Amygdala (tissue), 56 donors: ENCODE results near the gene PRDX3.

Experiments
- DNase-seq, 56 donors: peaks; one replicate each; lab custom pipeline; 2025; lab: John Stamatoyannopoulos, UW

The PRDX3 gene

DNA sequence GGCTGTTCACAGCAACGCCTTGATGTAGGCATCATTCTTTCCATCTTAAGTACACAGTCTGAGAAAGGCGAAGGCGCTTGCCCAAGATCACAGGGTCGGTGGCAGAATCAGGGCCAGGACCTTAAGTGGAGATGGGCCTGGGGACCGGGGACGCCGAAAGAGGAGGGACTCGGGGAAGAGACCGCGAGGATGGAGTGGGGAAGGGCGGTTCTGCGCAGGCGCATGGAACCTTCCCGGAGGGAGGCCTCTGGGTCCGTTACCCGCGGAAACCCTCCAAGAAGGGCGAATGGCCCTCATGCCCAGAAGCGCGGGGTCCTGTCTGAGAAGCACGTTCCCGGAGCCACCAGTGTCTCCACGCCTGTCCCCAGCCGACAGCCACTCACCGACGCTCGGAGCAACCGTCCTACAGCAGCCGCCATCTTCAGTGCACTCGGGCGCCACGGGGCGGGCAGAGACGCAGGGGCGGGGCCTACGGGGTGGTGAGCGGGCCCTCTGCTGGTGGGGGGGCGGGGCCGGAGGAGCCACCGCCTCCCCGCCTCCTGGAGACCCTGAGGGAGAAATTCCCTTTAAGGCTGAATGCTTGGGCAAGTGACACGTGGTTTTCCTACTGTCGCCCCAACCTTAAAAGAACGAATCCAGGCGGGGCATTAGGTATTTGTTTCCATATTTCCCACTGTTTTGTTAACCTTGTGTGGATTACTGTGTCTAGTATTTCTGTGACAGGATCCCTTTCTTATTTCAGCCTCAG is at the start of gene PRDX3:
Gene PRDX3 (minus strand): TSS at position 441 of the 748 bp plus-strand sequence. CDS start 22 bp downstream, at position 419.
- peak; percentile 49 to 98 (median 89) for DNase-seq

DNA sequence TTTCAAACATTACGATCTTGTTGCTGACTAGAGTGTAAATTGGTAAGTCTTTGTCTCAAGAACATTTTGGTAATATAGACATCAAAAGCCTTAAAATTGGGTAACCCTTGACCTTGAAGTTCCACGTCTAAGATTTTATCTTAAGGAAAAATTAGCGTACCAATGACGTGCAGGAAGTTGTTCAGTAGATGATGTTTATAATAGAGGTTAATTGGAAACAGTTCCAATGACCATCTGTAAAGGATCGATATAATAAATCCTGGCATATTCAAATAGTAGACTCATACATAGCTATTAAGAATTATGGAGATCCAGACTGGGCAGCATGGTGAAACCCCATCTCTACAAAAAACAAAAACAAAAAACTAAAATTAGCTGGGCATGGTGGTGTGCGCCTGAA is 49.2 kb upstream of the PRDX3 start:
- no peak for DNase-seq

DNA sequence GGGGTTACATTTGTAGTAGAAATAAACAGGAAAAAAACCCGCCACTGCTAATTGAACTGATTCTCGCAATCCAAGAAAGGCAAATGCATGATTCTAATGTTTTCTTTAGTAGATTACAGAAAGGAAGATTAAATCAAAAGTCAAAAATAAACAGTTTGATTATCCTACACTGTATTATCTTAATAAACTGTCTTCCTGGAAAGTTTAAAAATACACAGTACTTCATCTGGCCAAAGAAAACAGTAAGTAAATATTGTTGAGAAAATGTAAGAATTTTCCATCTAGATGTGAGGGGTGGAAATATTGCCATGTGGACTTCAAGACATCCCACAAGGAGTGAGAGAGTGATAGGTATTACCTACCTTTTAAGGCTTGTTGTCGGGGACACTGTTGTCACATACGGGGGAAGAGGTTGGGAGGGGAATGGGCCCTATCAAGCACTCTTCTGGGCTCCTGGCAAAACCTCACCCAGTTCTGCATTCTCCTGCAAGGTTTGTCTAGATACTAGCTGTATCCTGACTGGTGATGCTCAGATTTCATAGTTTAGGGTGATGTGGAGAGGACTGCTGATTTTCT is 46.6 kb upstream of the PRDX3 start:
- no peak for DNase-seq

DNA sequence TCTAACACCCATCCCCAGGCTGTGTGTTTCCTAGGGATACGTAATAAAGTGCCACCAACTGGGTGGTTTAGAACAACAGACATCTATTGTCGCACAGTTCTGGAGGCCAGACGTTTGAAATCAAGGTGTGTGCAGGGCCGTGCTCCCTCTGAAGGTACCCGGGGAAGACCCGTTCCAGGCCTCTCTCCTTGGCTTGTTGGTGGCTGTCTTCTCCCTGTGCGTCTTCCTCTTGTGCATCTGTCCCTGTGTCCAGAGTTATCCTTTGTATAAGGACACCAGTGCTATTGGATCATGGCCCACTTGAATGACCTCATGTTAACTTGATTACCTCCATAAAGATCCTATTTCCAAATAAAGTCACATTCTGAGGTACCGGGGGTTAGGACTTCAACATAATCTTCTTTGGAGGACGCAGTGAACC is 44.4 kb upstream of the PRDX3 start:
- DNase-seq, result no peak

DNA sequence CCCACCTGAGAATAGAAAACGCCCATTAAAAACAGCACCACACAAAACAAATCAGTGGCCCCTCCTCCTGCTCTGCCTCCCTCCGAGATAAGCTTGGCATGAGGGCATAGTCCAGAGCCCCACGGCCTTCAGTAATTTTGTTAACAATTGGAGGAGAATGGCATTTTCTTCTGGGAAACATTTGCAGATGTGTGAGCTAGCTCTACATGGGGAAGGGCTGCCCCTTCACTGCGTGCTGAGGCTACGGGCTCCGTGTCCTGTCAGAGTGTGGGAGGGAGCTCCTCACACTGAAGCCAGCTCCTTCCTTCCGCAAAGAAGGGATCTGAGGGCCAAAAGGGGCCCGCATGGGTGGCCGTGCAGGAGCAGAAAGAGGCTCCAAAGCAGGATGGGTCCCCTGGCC is 43.9 kb upstream of the PRDX3 start:
- peak in 1 of 56 donors; percentile 2 for DNase-seq

DNA sequence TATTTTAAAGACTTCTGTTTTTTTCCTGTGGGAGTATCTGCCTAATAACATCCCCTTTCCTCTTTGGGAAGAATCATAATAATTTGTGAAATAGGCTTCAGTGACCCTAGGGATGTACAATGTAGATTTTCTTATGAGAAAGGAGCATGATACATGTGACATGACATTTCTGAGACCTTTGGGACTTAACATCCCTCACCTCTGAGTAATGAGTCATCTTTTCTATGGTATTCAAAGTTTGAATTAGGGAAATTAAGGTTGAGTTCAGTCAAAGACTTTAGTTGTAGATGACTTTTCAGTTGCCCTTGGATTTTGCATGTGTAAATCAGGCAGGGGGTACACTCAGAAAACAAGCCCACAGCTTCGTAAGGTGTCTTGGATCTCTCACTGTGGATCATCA is 43.1 kb upstream of the PRDX3 start:
- no peak for DNase-seq

DNA sequence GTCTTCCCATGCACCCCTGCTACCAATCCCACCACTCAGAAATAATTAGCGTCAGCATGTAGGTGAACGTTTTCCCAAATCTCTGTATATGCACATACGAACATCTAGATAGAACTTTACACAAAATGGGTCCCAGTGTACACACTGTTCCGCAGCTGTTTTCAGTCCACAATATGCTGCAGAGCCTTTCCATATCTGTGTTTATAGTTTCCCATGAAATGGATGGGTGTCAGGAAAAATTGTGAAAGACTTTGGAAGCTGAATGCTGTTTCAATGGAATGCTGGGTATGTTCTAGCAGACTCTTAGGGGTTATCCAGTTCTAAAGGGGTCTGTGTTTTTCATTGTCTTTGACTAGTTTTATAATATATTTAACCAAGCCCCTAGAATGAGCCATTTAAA is 42.6 kb upstream of the PRDX3 start:
- DNase-seq, result no peak

DNA sequence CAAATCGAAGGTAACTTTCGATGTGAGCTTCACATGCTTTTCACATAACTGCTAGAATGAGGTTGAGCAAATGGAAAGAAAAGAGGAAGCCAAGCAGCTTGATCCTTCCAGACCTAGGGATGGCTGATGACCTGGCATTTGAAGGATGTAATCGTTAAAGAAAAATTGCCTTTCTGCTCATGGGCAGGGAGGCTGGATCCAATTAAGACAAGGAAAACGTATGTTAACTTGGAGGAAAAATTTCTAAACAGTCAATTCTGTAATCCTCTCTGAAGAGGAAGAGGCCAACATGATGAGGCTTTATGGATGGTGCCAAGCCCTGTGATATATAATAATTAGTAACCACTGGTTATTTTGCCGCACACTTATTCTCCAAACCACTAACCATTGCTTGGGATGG is 41.3 kb upstream of the PRDX3 start:
- no peak for DNase-seq

DNA sequence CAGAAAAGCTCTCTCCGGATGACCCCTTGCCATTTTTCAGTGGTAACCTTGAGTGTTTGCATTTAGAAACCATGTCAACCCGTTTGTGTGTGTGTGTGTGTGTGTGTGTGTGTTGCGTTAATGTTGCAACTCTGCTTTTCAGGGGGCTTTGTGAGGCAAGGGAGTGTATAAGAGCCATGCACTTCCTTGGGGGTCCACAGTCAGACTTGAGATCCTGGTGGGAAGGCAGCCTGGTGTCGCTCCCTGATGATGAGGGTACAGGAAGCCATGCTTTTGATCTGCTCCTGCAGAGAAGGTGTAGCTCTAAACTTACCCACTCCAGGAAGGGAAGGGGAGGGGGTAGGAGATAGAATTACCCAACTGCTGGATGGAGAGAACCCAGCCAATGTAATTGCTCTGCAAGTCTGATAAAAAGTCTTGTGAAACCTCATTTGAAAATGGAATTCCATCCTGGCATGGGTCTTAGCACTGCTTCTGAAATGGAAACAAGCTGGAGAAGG is 39.4 kb upstream of the PRDX3 start:
- DNase-seq, result no peak

DNA sequence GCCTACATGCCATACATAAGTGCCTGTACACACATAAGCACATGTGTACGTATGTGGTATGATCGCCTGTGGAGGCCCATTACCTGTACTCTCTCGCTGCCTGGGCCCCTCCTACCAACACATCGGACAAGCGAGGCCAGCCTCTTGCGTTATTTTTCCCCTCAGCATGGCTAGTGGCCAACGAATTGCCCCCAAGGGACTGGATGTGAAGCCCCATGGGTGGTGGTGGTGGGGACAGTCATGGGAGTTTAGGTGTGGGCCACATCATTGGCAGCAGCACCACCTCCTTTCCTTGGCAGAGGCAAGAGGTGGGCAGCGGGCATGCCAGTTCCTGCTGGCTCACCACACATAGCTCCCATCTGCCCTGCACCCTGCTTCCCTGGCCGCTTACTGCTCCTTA is 38.8 kb upstream of the PRDX3 start:
- no peak for DNase-seq

DNA sequence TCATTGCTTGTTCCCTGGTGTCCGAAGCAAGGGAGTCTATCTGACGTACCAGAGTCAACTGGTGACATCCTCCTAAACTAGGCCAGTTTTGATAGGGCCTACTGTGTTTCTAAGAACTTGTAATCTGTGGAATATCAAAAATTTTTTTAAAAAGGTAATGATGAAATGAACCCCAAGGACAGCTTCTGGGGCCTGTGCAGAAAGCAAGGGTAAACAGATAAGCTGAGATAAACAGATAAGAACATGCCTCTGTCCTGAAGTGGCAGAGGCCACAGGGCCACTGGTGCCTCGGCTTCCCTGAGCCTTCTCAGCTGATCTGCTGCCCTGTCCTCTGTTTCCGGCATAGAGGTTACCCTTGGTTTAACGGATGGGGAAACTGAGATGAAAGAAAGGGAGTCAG is 37.5 kb upstream of the PRDX3 start:
- no peak for DNase-seq

DNA sequence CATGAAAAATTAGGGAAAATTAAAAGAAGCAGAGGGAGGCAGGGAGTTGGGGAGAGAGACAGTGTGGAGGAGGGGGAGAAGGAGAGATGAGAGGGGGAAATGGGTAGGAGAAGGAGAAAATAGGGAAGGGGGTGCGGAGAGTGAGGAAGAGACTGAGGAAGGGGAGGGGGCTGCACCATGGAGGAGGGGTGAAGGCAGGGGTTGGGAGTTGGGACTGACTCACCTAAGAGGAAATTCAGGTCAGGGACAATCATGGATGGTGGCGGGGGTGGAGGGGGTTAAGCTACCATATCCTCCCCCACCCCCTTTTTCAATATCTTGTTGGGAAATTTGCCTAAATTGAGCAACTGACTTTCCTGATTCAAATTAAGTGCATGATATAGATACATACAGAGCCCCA is 36.8 kb upstream of the PRDX3 start:
- no peak for DNase-seq

DNA sequence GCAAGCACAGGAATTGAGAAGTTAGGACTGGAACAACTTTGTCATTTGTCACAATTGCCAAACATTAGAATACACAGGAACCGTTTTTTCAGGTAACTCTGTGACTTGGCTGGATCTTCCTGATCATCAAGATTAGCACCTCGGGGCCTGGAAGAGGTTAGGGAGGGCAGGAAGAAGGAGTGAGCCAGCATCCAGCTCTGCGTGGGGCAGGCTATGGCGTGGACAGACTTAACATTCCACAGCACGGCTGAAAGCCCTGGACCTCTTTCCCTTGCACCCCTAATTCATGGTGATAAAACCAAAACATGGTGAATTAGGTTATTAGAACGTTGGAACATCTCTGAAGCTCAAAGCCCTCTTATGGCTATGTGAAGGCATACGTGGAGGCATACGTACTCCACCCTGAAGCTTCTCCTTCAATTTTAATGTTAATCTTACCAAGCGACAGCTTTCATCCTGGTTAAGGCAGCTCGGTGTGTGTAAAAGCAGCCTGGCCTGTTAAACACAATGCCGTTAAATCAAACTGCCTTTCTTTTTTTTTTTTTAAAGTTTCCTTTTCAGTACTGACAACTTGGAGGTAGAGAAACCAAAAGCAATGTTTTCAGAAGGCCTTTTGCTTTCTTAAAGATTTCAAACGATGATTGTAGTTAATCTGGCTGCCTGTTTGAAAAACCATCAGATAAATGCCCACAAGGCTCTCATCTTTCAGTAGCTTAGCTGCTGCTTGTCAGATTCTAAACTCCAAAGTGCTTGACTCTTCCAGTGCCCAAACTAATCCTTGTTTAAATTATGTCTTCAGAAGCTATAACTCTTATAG is 33.2 kb upstream of the PRDX3 start:
- DNase-seq, result no peak

DNA sequence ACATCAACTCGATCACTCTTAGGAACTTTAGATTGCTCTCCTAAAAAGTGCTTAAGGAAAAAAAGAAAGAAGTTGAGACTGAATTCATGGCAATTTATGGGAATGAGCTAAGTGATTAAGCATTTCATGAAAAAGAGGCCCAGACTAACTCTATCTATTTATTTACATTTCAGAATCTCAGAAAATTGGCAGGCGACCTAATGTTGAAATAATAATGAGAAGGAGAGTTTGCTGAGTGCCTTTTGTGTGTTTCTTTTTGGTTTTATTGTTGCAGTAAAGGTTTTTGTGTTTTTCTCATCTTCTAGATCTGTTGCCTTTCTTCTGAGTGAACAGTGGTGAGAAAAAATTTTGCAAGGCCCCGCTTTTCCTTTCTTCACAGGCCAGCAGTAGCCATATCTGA is 32.6 kb upstream of the PRDX3 start:
- DNase-seq, result no peak

DNA sequence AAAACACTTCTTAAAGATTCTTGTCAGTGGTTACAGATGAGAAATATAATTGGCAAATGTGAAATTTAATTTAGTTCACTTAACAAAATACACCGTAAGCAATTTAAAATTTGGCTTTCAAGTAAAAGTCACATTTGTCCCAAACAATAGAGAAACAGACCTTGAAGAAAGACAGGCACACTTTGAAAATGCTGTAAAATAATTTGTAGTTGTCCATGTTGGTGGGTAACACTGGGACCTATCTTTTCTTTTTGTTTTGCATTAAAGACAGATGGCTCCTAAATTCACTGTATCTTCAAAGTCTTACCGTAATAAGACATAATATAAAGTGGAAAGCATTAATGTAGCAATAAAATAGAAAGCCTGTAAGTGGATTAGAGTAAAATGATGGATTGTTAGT is 32.0 kb upstream of the PRDX3 start:
- DNase-seq, result no peak

DNA sequence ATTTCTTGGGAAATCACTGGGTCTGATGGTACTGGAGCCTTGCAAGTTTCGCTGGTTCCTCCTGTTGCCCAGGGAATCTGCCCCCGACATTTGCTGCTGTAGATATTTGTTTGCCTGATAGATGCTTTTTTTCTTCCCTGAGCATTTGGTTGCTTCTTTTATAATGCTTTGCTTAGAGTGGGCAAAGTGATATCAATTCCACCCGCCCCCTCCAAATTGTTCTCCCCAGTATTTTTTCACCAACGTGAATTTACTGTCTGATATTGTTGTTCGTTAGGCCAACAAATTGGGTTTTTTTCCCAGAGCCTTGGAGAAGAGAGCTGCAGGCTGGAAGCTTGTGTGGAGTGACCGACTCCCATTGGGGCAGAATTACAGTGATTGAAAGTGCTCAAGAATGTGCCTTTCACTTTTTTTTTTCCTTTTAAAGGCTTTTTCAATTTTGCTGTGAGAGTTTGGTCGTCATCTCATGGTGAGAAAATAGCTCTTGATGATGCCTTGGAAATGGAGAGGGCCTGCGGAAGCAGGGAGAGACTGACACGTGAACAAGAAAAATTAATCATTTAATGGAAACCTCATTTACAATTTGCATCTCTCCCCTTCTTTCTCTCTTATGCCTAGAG is 31.2 kb upstream of the PRDX3 start:
- DNase-seq, result peak in 1 of 56 donors; percentile 6

DNA sequence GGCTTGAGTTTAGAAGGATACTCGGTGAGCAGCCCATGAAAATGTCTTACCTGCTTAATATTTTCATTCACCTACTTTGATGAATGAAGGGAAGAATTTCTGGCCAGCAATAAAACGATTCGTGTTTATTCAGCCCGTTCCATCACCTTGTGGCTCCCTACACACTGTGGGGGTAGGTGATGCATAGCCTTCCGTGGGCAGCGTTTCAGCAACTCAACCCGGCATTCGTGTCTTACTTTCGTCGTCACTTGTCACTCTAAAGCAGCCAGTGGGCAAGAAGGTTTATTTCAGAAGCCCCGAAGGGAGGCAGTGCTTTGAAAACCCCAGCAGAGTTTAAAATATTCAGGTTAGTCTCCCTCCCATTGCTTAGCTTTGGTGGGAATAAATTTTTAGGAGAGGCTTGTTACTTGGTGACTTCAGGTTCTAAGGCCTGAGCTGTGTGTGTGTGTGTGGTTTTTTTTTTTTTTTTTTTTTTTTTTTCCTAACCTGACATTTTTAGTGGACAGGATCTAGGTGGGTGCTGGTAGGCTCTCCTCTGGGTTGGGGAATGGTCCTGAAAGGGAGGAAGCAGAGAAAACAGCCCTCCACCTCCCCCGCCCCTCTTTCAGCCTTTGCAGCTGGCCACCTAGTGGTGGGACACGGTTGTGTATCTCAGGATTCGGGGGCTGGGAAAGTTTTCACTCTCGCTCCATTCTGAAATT is 30.6 kb upstream of the PRDX3 start:
- peak in 36 of 56 donors; percentile 2 to 58 (median 25) for DNase-seq

DNA sequence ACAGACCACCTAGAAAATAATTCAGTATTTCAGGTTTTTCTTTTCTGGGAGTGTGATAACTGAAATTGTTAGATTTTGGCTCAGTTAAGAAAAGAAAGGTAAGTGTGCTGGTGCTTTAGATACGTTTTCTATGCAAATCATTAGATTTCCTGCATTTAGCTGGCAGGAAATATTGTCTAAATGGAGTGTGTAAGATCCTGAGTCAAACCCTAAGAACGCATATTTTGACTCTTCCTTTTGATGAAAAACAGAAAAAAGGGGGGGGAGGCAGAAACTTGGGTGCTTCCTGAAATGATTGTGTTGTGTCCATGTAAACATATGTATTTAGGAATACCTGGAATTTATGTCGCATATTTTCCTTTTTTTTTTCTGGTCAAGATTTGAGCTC is 29.9 kb upstream of the PRDX3 start:
- no peak for DNase-seq

DNA sequence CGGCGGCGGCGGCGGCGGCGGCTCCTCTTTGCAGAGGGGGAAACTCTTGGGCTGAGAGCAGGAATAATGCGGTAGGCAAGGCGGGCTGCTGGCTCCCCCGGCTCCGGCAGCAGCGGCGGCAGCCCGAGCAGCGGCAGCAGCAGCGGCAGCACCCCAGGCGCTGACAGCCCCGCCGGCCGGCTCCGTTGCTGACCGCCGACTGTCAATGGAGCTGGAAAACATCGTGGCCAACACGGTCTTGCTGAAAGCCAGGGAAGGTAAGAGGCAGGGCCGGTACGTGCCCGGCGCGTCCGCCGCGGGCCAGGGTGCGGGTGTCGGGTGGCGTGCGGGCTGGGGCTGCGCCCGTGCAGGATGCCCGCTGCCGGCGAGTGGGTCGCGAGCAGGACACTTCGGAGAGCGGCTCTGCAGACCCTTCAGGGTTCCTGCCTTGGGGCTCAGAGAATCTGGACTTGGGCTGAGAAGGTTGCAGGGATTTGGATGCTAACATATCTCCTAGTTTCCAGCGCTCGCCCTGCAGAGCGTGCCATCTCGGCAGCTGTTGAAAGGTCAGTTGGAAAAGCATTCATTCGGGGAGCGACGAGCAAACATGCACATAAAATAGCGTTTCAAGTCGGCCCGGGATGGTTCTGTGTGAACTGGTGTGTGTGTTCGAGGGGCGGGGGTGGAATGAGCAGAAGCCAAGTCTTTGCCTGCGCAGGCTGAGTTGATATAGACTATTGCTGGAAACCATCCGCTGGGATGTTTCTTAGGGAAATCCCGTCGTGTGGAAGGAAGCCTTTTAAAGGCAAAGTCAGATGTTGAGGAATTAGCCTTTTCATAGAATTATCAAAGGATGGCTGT is 29.3 kb upstream of the PRDX3 start:
- DNase-seq, result peak in 39 of 56 donors; percentile 7 to 86 (median 58)

DNA sequence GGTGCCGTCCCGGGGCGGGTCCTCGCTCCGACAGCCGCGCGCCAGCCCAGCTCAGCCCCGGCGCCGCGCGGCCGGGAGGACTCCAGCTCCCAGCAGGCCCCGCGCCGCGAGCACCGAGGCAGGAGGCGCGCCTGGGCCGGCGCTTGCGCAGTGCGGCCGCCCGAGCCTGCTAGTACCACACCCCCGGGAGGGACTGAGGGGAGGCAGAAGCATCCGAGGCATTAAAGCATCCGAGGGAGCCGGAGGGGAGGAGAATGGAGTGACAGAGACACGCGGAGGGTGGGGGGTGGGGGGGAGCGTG is 28.7 kb upstream of the PRDX3 start, which contains the start of gene GRK5:
Gene GRK5 (plus strand): TSS at position 206 of the 301 bp plus-strand sequence. CDS start 347 bp downstream, outside the sequence.
- peak; percentile 52 to 95 (median 89) for DNase-seq
